Hepatocyte (in vitro differentiated cells): ENCODE data around the gene GPR3. TPM values are rescaled to one million over a fixed set of nuclear protein-coding genes. Genes with fewer than 3 reads are reported as not detected.

Experiments
- DNase-seq: peaks from one replicate; pipeline ENCODE4 v3.0.0-alpha.2; 2016; ENCODE audit warnings: low spot score
- H2AFZ ChIP-seq: fragments of 200-600 bp; sonication (generic); 2 replicates; pipeline ENCODE4 v1.6.0; 2016; ENCODE audit warnings: antibody characterized with exemption, mild to moderate bottlenecking
- H3K27ac ChIP-seq: fragments of 200-600 bp; sonication (generic); 2 replicates; pipeline ENCODE4 v1.5.1; 2016; ENCODE audit warnings: mild to moderate bottlenecking
- H3K27me3 ChIP-seq: fragments of 200-600 bp; sonication (generic); 2 replicates; pipeline ENCODE4 v1.6.1; 2016
- H3K36me3 ChIP-seq: fragments of 200-600 bp; sonication (generic); replicated peaks from 2 replicates; pipeline ENCODE4 v1.5.1; 2016; ENCODE audit warnings: low read depth; ENCODE audit not compliant: insufficient read depth
- H3K4me1 ChIP-seq: fragments of 200-600 bp; sonication (generic); 2 replicates; pipeline ENCODE4 v1.5.1; 2016; ENCODE audit warnings: mild to moderate bottlenecking, moderate library complexity; ENCODE audit not compliant: insufficient read depth
- H3K4me2 ChIP-seq: fragments of 200-600 bp; sonication (generic); 2 replicates; pipeline ENCODE4 v1.6.0; 2016
- H3K4me3 ChIP-seq: fragments of 200-600 bp; sonication (generic); 2 replicates; pipeline ENCODE4 v1.5.1; 2016; ENCODE audit warnings: mild to moderate bottlenecking
- H3K79me2 ChIP-seq: fragments of 200-600 bp; sonication (generic); 2 replicates; pipeline ENCODE4 v1.6.0; 2017; ENCODE audit warnings: mild to moderate bottlenecking
- H3K9me2 ChIP-seq: fragments of 200-600 bp; sonication (generic); replicated peaks from 2 replicates; pipeline ENCODE4 v1.6.0; 2017; ENCODE audit warnings: mild to moderate bottlenecking; ENCODE audit not compliant: insufficient read depth
- H3K9me3 ChIP-seq: fragments of 200-600 bp; sonication (generic); 2 replicates; pipeline ENCODE4 v1.5.1; 2016; ENCODE audit warnings: low read depth, mild to moderate bottlenecking
- H4K20me1 ChIP-seq: fragments of 200-600 bp; sonication (generic); 2 replicates; pipeline ENCODE4 v1.6.0; 2016; ENCODE audit warnings: mild to moderate bottlenecking; ENCODE audit not compliant: insufficient read depth, poor library complexity, severe bottlenecking
- CTCF ChIP-seq: fragments of 200-600 bp; sonication (generic); IDR thresholded peaks from 2 replicates; pipeline ENCODE4 v1.5.1; 2016; ENCODE audit warnings: antibody characterized with exemption, mild to moderate bottlenecking; ENCODE audit not compliant: poor library complexity
- EZH2 ChIP-seq: fragments of 200-600 bp; sonication (generic); IDR thresholded peaks from 2 replicates; pipeline ENCODE4 v1.6.1; 2016; ENCODE audit warnings: antibody characterized with exemption, mild to moderate bottlenecking, borderline replicate concordance
- EZH2phosphoT487 ChIP-seq: fragments of 200-600 bp; sonication (generic); IDR thresholded peaks from one replicate; pipeline ENCODE4 v1.6.1; 2018; ENCODE audit warnings: antibody characterized with exemption, mild to moderate bottlenecking, low read depth, moderate library complexity; ENCODE audit not compliant: unreplicated experiment, severe bottlenecking
- WGBS: methylation state at CpG from one replicate; pipeline ENCODE4 v1.1.6; 2016; ENCODE audit warnings: low lambda C conversion rate; ENCODE audit errors: missing lambda C conversion rate; 5-methylcytosine and 5-hydroxymethylcytosine counted together
- polyA plus RNA-seq: library from polyadenylated mRNA; unstranded; fragments of >200 nt; fragmentation: Nextera tagmentation; extraction: Ambion mirVana; gene quantifications from 2 replicates; pipeline ENCODE4 v1.2.1, GENCODE V29; 2016
- total RNA-seq: library from RNA; depleted of rRNA; stranded (reverse); fragments of >200 nt; gene quantifications from 2 replicates; pipeline ENCODE4 v1.2.3, GENCODE V29; 2014

Gene GPR3
- total and polyA plus RNA-seq, 2 experiments from 2014 or later = 0.47 to 2.2 TPM

DNA sequence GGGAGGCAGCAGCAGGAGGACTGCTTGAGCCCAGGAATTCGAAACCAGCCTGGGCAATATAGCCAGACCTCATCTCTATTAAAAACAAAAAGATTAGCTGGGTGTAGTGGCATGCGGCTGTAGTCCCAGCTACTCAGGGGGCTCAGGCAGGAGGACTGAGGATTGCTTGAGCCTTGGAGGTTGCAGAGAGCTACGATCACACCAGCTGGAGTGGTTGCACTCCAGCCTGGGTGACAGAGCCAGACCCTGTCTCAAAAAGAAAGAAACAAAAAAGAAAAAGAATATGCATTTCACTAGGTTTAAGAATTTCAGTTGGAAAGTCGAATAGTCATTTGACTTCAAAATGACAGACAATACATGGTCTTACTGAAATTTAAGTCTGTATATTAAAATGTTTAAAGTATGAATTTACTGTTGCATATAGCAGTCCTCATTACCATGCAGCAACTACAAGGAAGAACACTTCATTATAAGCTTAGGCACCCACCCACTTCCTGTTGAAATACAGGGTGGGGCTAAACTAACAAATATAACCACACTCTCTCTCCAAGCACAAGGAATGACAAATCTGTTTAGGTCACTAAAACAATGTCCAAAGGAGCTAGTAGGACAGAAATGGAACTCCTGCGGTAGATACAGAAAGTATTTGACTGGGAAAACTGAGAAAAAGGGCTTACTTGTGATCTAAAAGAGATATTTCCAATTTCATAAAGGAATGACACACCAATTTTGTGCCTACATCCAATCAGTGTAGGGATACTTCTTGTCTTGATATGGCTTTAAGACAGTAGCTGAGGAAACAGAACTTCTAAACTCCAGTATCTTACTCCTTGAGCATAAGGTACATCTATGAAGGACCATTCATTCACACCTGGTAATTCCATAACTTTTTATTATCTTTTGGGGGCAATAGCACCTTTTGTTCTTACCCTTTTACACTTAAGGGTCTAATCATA, 44.1 kb downstream of the GPR3 start:
- Histone ChIP-seq H3K9me3 (no peaks in the 10 kb centered on the region), H3K36me3 (no peaks in the 10 kb centered on the region), H3K4me2 (peak overlapping the region; percentile 48), H3K4me3 (no peak overlapping the region), H3K4me1 (peaks cover 12% of the 10 kb centered on the region), H3K79me2 (peaks cover 93% of the 10 kb centered on the region), H4K20me1 (peaks cover 54% of the 10 kb centered on the region), H3K27ac (peak overlapping the region; percentile 76), H3K9me2 (no peaks in the 10 kb centered on the region), H2AFZ (no peak overlapping the region), H3K27me3 (no peaks in the 10 kb centered on the region)
- WGBS = 72% methylated on average over 5 of the region's 5 CpGs
- peak; percentile 52 for DNase-seq
- no peak for TF ChIP-seq EZH2
- no peak for TF ChIP-seq EZH2phosphoT487
- no peak for TF ChIP-seq CTCF

- Histone ChIP-seq H3K27ac (no peak overlapping the region), H3K36me3 (no peaks in the 10 kb centered on the region), H3K4me2 (no peak overlapping the region), H3K9me3 (no peaks in the 10 kb centered on the region), H2AFZ (no peak overlapping the region), H3K4me1 (peaks cover 10% of the 10 kb centered on the region), H3K27me3 (no peaks in the 10 kb centered on the region), H3K9me2 (no peaks in the 10 kb centered on the region), H4K20me1 (peaks cover 51% of the 10 kb centered on the region), H3K79me2 (peaks cover 95% of the 10 kb centered on the region), H3K4me3 (no peak overlapping the region)
- TF ChIP-seq EZH2 = no peak
- no peak for TF ChIP-seq CTCF
- no peak for TF ChIP-seq EZH2phosphoT487
- WGBS = 100% methylated on average over 1 of the region's 1 CpG
- DNase-seq = no peak
These were observed 46.2 kb downstream of the GPR3 start for GRCh38 chr1:27438621-27439061.

- no peaks in the 10 kb centered on the region for H3K27me3 ChIP-seq
- no peak overlapping the region for H2AFZ ChIP-seq
- no peaks in the 10 kb centered on the region for H3K9me3 ChIP-seq
- no peak overlapping the region for H3K27ac ChIP-seq
- TF ChIP-seq EZH2 = no peak
- no peak for TF ChIP-seq CTCF
- TF ChIP-seq EZH2phosphoT487 = no peak
- no peak overlapping the region for H3K4me3 ChIP-seq
- DNase-seq = no peak
- no peaks in the 10 kb centered on the region for H3K9me2 ChIP-seq
- peaks cover 95% of the 10 kb centered on the region for H3K79me2 ChIP-seq
- no peaks in the 10 kb centered on the region for H3K36me3 ChIP-seq
- no peak overlapping the region for H3K4me2 ChIP-seq
- peaks cover 51% of the 10 kb centered on the region for H4K20me1 ChIP-seq
- WGBS = 56% methylated on average over 2 of the region's 2 CpGs
- H3K4me1 ChIP-seq = peaks cover 10% of the 10 kb centered on the region
These were observed 46.7 kb downstream of the GPR3 start for GRCh38 chr1:27439150-27439549.
